HCT116 (cell line): ENCODE data around the gene TEAD1. TPM values are rescaled to one million over a fixed set of nuclear protein-coding genes. Genes with fewer than 3 reads are reported as not detected.

Experiments
- ATAC-seq: fragments of 200-7000 bp; cut with Tn5 transposase; 2 replicates; pipeline ENCODE4 v1.9.1; 2020; ENCODE audit warnings: mild to moderate bottlenecking, moderate library complexity
- BruUV-seq: library from RNA; stranded (reverse); fragments of 400-500 nt; replicated peaks from 2 replicates; lab custom pipeline; 2021; lab: Mats Ljungman, UMichigan
- CTCF ChIA-PET: fragments of 300-600 bp; sonication (Branson Sonifier 250); formaldehyde crosslinking; loops from one replicate; lab custom pipeline; 2021; ENCODE audit warnings: antibody characterized with exemption; lab: Charles Lee
- POLR2A ChIA-PET: fragments of 300-600, 350-600 bp; sonication (Branson Sonifier 250); formaldehyde crosslinking; loops from one replicate; lab custom pipeline; 2021; ENCODE audit warnings: antibody characterized with exemption; lab: Charles Lee
- RAD21 ChIA-PET, 2 experiments: fragments of 300-600 bp; sonication (Branson Sonifier 250); formaldehyde crosslinking; loops; one replicate each; lab custom pipeline; 2023; ENCODE audit warnings: low total read pairs in 2 of 2; ENCODE audit not compliant: uncharacterized antibody in 2 of 2, unreplicated experiment in 2 of 2, low non-redundant PET in 1 of 2; lab: Charles Lee
- DNase-seq: peaks from one replicate; pipeline ENCODE4 v3.0.0-alpha.2; 2010; ENCODE audit warnings: low read depth, low spot score
- H2AFZ ChIP-seq: fragments of 200-600 bp; shearing (Covaris generic), sonication (generic); 2 replicates; pipeline ENCODE4 v1.6.1; 2017; ENCODE audit warnings: low read depth, mixed run types, mixed read lengths, antibody characterized with exemption, low read length; ENCODE audit not compliant: poor library complexity, severe bottlenecking
- H3K27ac ChIP-seq: 2 replicates; pipeline ENCODE4 v1.5.1; 2012; ENCODE audit warnings: low read depth, low read length
- H3K27me3 ChIP-seq: fragments of 200-600 bp; sonication (generic); 2 replicates; pipeline ENCODE4 v1.6.1; 2016; ENCODE audit warnings: mixed run types, low read length, mixed read lengths; ENCODE audit not compliant: insufficient read depth
- H3K36me3 ChIP-seq, 2 experiments: fragments of 200-500 bp in 1 of 2; fragments of 200-600 bp in 1 of 2; sonication (Bioruptor generic) in 1 of 2; sonication (generic) in 1 of 2; 2 replicates each; pipeline versions ENCODE4 v1.5.1 to v1.6.1; 2014 to 2016; ENCODE audit warnings: low read length in 2 of 2, inconsistent platforms in 1 of 2, mixed read lengths in 1 of 2, mixed run types in 1 of 2; ENCODE audit not compliant: insufficient read depth in 2 of 2, control insufficient read depth in 1 of 2
- H3K4me1 ChIP-seq, 2 experiments: fragments of 200-600 bp in 1 of 2; sonication (generic) in 1 of 2; 2 replicates each; pipeline versions ENCODE4 v1.5.1 to v1.6.1; 2012 to 2017; ENCODE audit warnings: low read length in 2 of 2, inconsistent platforms in 1 of 2, mild to moderate bottlenecking in 1 of 2, mixed read lengths in 1 of 2, mixed run types in 1 of 2, moderate library complexity in 1 of 2; ENCODE audit not compliant: insufficient read depth in 2 of 2, control insufficient read depth in 1 of 2
- H3K4me2 ChIP-seq: fragments of 200-600 bp; sonication (generic); 2 replicates; pipeline ENCODE4 v1.6.1; 2017; ENCODE audit warnings: mixed run types, low read length, mixed read lengths
- H3K4me3 ChIP-seq, 2 experiments: fragments of 200-600 bp in 1 of 2; sonication (generic) in 1 of 2; replicated peaks in 1 of 2; 2 replicates each; pipeline ENCODE4 v1.5.1; 2011 to 2016; ENCODE audit warnings: low read length in 2 of 2, control low read depth in 1 of 2, low read depth in 1 of 2, mild to moderate bottlenecking in 1 of 2, mixed read lengths in 1 of 2, mixed run types in 1 of 2
- H3K79me2 ChIP-seq: fragments of 200-600 bp; sonication (generic); 2 replicates; pipeline ENCODE4 v1.6.1; 2017; ENCODE audit warnings: mild to moderate bottlenecking, mixed run types, low read length, moderate library complexity, mixed read lengths; ENCODE audit not compliant: insufficient read depth
- H3K9ac ChIP-seq: fragments of 200-600 bp; sonication (generic); 2 replicates; pipeline ENCODE4 v1.6.1; 2016; ENCODE audit warnings: low read length, mixed read lengths
- H3K9me2 ChIP-seq: fragments of 200-600 bp; sonication (generic), shearing (Covaris generic); 2 replicates; pipeline ENCODE4 v1.6.1; 2017; ENCODE audit warnings: mixed run types, mild to moderate bottlenecking, moderate library complexity; ENCODE audit not compliant: insufficient read depth
- H3K9me3 ChIP-seq, 2 experiments: fragments of 200-500 bp in 1 of 2; fragments of 200-600 bp in 1 of 2; sonication (Bioruptor generic) in 1 of 2; sonication (generic) in 1 of 2; 2 replicates each; pipeline ENCODE4 v1.6.1; 2014 to 2017; ENCODE audit warnings: low read length in 2 of 2, mixed read lengths in 2 of 2, inconsistent platforms in 1 of 2, low read depth in 1 of 2, mild to moderate bottlenecking in 1 of 2, mixed run types in 1 of 2, moderate library complexity in 1 of 2; ENCODE audit not compliant: control insufficient read depth in 1 of 2, insufficient read depth in 1 of 2
- H4K20me1 ChIP-seq: fragments of 200-600 bp; sonication (generic), shearing (Covaris generic); 2 replicates; pipeline ENCODE4 v1.6.1; 2017; ENCODE audit warnings: mixed run types, mild to moderate bottlenecking, moderate library complexity; ENCODE audit not compliant: insufficient read depth
- ELF1 ChIP-seq: IDR thresholded peaks from 2 replicates; pipeline ENCODE4 v1.6.1; 2012; ENCODE audit warnings: low read depth, borderline replicate concordance
- EZH2phosphoT487 ChIP-seq: fragments of 200-600 bp; IDR thresholded peaks from 2 replicates; pipeline ENCODE4 v1.6.1; 2018; ENCODE audit warnings: antibody characterized with exemption, borderline replicate concordance
- FOSL1 ChIP-seq: IDR thresholded peaks from 2 replicates; pipeline ENCODE4 v1.6.1; 2012; ENCODE audit warnings: low read depth
- MAX ChIP-seq: IDR thresholded peaks from 2 replicates; pipeline ENCODE4 v1.6.1; 2012
- POLR2A ChIP-seq: IDR thresholded peaks from 2 replicates; pipeline ENCODE4 v1.7.0; 2011; ENCODE audit warnings: borderline replicate concordance; ENCODE audit not compliant: insufficient read depth, insufficient read length; ENCODE audit errors: extremely low read depth
- REST ChIP-seq: IDR thresholded peaks from 2 replicates; pipeline ENCODE4 v1.6.1; 2012; ENCODE audit warnings: low read depth
- SRF ChIP-seq: IDR thresholded peaks from 2 replicates; pipeline ENCODE4 v1.6.1; 2012; ENCODE audit warnings: low read depth
- ZFX ChIP-seq: fragments of 450-650 bp; IDR thresholded peaks from 2 replicates; pipeline ENCODE4 v1.6.1; 2017
- intact Hi-C: fragments of 100-400 bp; cut with micrococcal nuclease; formaldehyde crosslinking; loops from 2 replicates; pipeline ENCODE4 v1.10.0; 2022
- total RNA-seq: library from RNA; stranded (reverse); gene quantifications from one replicate; pipeline ENCODE4 v1.2.1, GENCODE V29; 2021; ENCODE audit not compliant: unreplicated experiment

TEAD1 gene
- total RNA-seq, 1 experiment from 2014 or later = 103 TPM

- Histone ChIP-seq H3K27ac (no peak overlapping the region), H2AFZ (no peak overlapping the region), H3K9me3 (no peaks in the 10 kb centered on the region), H3K9ac (no peak overlapping the region), H3K4me3 (no peak overlapping the region), H3K9me2 (no peaks in the 10 kb centered on the region), H3K27me3 (no peaks in the 10 kb centered on the region), H3K4me1 (peaks cover 41 to 48% of the 10 kb centered on the region in 2 experiments), H3K36me3 (no peaks in the 10 kb centered on the region), H4K20me1 (no peaks in the 10 kb centered on the region), H3K79me2 (peaks cover 94% of the 10 kb centered on the region), H3K4me2 (no peak overlapping the region)
- no peak for TF ChIP-seq FOSL1
- TF ChIP-seq REST = no peak
- TF ChIP-seq ZFX = no peak
- no peak for TF ChIP-seq MAX
- TF ChIP-seq EZH2phosphoT487 = no peak
- no peak for TF ChIP-seq ELF1
- no peak for TF ChIP-seq POLR2A
- no peak for TF ChIP-seq SRF
- ATAC-seq = no peak
- RAD21 ChIA-PET = no interaction called here
- no peak for DNase-seq
- POLR2A ChIA-PET = no interaction called here
- no TSS peak for BruUV-seq
- CTCF ChIA-PET = no interaction called here
- intact Hi-C loops = no loop called here
Measured at GRCh38 chr11:12773591-12773990, 99.4 kb downstream of the TEAD1 start.
